ENCODE measurements around the gene SLC25A18.
"Not testable (repeated sequence)": the region's sequence is repeated elsewhere in the genome, so short reads cannot be mapped to it uniquely, and the experiment has no call there.

Gene SLC25A18

DNA sequence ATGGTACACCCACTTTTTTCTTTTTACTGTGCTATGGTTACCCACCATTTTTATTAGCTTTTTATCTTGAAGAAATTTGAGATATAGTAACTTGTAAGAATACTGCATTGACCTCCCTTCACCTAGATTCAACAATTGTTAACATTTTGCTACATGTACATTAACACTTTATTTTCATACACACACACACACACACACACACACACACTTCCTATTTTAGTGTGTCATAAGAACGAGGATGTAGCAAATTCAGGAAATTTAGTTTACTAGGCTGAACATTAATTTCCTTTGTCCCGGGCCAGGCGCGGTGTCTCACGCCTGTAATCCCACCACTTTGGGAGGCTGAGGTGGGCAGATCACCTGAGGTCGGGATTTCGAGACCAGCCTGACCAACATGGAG is 66.3 kb downstream of the SLC25A18 start:
- Histone ChIP-seq H3K9ac (ENCODE audit: insufficient read length) (peak overlapping the region; percentile 93), H3K27ac (no peak overlapping the region; the same call in 1 of the 2 replicates), H3K9me3 (ENCODE audit: low read depth, low read length) (no peaks in the 10 kb centered on the region), H3K4me3 (peak overlapping the region; percentile 99), H3K36me3 (ENCODE audit: insufficient read depth, low read length) (peaks cover 4% of the 10 kb centered on the region)
- DNase-seq (ENCODE audit: low read depth, low spot score): no peak
- TF ChIP-seq POLR2AphosphoS5 (IDR thresholded peaks at IDR 0.05; ENCODE audit: borderline replicate concordance, low read depth, low read length) (no peak), EZH2 (IDR thresholded peaks at IDR 0.05) (no peak), FOXP2 (optimal IDR thresholded peaks at IDR 0.05; ENCODE audit: control extremely low read depth, extremely low read length, insufficient read depth) (no peak)

DNA sequence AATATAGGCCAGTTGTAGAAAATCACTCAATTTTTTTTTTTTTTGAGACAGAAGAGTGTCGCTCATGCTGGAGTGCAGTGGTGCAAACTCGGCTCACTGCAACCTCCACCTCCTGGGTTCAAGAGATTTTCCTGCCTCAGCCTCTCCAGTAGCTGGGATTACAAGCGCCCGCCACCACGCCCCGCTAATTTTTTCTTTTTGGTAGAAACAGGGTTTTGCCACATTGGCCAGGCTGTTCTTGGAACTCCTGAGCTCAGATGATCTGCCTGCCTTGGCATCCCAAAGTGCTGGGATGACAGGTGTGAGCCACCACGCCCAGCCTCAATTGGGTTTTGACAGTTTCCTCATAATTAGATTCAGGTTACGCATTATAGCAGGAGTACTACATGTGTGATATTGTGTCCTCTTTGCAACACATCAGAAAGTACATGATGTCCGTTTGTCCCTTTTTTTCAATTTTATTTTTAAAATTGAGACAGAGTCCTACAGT is 67.8 kb downstream of the SLC25A18 start:
- no peak overlapping the region for H3K4me3 ChIP-seq
- no peaks in the 10 kb centered on the region for H3K9me3 ChIP-seq (ENCODE audit: low read depth, low read length)
- TF ChIP-seq EZH2 (IDR thresholded peaks at IDR 0.05): no peak
- TF ChIP-seq POLR2AphosphoS5 (IDR thresholded peaks at IDR 0.05; ENCODE audit: borderline replicate concordance, low read depth, low read length): no peak
- no peak for TF ChIP-seq FOXP2 (optimal IDR thresholded peaks at IDR 0.05; ENCODE audit: control extremely low read depth, extremely low read length, insufficient read depth)
- no peak for DNase-seq (ENCODE audit: low read depth, low spot score)
- H3K36me3 ChIP-seq (ENCODE audit: insufficient read depth, low read length): no peaks in the 10 kb centered on the region
- H3K9ac ChIP-seq (ENCODE audit: insufficient read length): no peak overlapping the region
- H3K27ac ChIP-seq: no peak overlapping the region

DNA sequence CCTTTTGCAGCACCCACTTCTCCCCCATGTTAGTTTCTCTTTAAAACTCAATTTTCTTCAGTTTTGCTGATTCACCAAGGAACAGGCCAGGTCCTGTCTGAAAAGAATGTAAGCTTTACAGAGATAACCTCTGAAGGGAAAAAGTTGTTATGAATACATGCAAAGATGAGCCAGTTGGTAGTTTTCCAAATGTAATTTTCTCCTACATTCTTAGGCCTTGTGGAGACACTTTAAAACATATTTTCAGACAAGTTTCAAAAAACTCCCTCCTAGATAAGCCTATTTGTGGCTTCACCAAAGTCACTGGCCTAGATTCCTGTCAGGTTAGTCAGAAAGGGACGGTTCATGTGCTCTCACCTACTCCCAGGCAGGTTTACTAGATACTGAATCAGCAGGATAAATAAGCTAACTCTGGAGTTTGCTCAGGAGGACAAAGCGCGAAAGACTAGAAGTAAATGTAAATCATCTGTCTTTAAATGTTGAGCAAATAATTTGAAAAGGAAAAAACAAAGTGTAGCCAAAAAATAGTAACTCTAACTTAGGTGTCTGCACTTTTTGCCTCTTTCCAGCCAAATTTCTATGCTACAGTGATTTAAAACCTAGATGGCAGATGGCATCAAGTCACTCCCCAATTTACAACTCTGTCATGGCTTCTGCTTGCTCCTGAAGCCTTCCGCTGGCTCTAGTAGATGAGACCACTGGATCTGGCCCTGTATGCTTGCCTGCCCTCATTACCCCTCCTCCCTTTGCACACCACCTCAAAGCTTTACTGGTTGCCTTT is 70.1 kb downstream of the SLC25A18 start:
- DNase-seq (ENCODE audit: low read depth, low spot score): no peak
- Histone ChIP-seq H3K4me3 (no peak overlapping the region), H3K27ac (peak overlapping the region; percentile 66; the same call in 1 of the 2 replicates)

DNA sequence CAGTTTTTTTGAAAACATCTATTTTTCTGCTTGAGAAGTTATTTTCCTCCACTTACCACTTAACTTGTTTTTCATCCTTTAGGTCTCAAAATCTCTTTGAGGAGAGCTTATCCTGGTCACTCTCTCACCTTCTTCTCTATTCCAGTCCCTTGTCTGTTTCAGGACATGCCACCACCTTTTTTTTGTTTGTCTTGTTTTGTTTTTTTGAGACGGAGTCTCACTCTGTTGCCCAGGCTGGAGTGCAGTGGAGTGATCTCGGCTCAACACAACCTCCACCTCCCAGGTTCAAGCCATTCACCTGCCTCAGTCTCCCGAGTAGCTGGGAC is 70.7 kb downstream of the SLC25A18 start:
- Histone ChIP-seq H3K9me3 (ENCODE audit: low read depth, low read length) (no peaks in the 10 kb centered on the region), H3K9ac (ENCODE audit: insufficient read length) (no peak overlapping the region), H3K4me3 (no peak overlapping the region), H3K27ac (peak overlapping the region; percentile 5; the same call in 1 of the 2 replicates), H3K36me3 (ENCODE audit: insufficient read depth, low read length) (no peaks in the 10 kb centered on the region)
- no peak for TF ChIP-seq FOXP2 (optimal IDR thresholded peaks at IDR 0.05; ENCODE audit: control extremely low read depth, extremely low read length, insufficient read depth)
- TF ChIP-seq EZH2 (IDR thresholded peaks at IDR 0.05): no peak
- no peak for TF ChIP-seq POLR2AphosphoS5 (IDR thresholded peaks at IDR 0.05; ENCODE audit: borderline replicate concordance, low read depth, low read length)
- no peak for DNase-seq (ENCODE audit: low read depth, low spot score)

More for the DNA sequence above, 70.1 kb downstream of the SLC25A18 start:
- Histone ChIP-seq H3K9me3 (ENCODE audit: low read depth, low read length) (no peaks in the 10 kb centered on the region), H3K36me3 (ENCODE audit: insufficient read depth, low read length) (no peaks in the 10 kb centered on the region), H3K9ac (ENCODE audit: insufficient read length) (peak overlapping the region; percentile 48)
- TF ChIP-seq EZH2 (IDR thresholded peaks at IDR 0.05): no peak
- no peak for TF ChIP-seq POLR2AphosphoS5 (IDR thresholded peaks at IDR 0.05; ENCODE audit: borderline replicate concordance, low read depth, low read length)

DNA sequence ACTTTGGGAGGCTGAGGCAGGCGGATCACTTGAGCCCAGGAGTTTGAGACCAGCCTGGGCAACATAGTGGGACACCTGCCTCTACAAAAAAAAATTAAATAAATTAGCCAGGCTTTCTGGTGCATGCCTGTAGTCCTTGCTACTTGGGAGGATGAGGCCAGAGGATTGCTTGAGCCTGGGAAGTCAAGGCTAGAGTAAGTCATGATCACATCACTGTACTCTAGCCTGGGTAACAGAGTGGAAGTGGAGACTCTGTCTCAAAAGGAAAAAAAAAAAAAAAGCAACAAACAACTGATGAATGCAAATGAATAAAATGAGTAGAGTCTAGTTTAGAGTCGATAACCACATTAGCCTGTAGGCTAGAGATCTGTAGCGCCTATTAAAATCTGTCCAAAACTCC is 71.4 kb downstream of the SLC25A18 start:
- DNase-seq (ENCODE audit: low read depth, low spot score): no peak
- Histone ChIP-seq H3K36me3 (ENCODE audit: insufficient read depth, low read length) (no peaks in the 10 kb centered on the region), H3K9ac (ENCODE audit: insufficient read length) (no peak overlapping the region), H3K4me3 (no peak overlapping the region), H3K9me3 (ENCODE audit: low read depth, low read length) (no peaks in the 10 kb centered on the region), H3K27ac (no peak overlapping the region)
- TF ChIP-seq POLR2AphosphoS5 (IDR thresholded peaks at IDR 0.05; ENCODE audit: borderline replicate concordance, low read depth, low read length) (no peak), EZH2 (IDR thresholded peaks at IDR 0.05) (no peak), FOXP2 (optimal IDR thresholded peaks at IDR 0.05; ENCODE audit: control extremely low read depth, extremely low read length, insufficient read depth) (no peak)

DNA sequence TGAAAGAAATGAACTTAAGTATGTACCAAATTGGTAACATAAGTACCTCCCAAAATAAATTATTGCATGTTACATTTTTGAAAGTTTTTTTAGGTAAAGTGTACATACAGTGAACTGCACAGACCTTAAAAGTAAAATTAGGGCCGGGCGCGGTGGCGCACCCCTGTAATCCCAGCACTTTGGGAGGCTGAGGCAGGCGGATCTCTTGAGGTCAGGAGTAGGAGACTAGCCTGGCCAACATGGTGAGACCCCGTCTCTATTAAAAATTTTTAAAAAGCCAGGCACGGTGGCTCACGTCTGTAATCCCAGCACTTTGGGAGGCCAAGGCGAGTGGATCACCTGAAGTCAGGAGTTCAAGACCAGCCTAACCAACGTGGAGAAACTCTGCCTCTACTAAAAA is 73.6 kb downstream of the SLC25A18 start:
- not testable (repeated sequence) for H3K9ac ChIP-seq (ENCODE audit: insufficient read length); H3K36me3 ChIP-seq (ENCODE audit: insufficient read depth, low read length); DNase-seq (ENCODE audit: low read depth, low spot score); H3K9me3 ChIP-seq (ENCODE audit: low read depth, low read length); H3K27ac ChIP-seq; H3K4me3 ChIP-seq

DNA sequence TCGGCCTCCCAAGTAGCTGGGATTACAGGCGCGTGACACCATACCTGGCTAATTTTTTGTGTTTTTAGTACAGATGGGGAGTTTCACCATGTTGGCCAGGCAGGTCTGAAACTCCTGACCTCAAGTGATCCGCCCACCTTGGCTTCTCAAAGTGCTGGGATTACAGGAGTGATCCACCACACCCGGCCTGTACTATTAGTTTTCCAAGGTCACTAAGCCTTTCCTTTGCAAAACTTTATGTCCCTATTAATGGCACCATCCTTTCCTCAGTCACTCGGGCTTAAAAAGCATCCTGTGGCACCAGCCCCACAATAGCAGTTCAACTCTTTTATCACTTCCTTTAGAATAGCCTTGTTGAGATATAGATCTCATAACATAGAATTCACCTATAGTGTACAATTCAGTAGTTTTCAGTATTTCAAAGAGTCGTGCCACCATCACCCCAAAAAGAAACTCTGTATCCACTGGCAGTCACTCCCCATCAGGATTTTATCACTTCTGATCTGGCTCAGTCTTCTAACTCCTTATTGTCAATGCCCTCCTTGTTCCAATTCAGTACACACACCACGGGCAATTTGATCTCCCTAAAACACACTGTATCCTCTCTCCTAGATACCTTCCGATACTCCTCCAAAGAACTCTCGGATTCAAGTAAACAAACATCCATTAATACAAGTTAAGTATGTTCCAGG is 74.3 kb downstream of the SLC25A18 start:
- no peaks in the 10 kb centered on the region for H3K9me3 ChIP-seq (ENCODE audit: low read depth, low read length)

DNA sequence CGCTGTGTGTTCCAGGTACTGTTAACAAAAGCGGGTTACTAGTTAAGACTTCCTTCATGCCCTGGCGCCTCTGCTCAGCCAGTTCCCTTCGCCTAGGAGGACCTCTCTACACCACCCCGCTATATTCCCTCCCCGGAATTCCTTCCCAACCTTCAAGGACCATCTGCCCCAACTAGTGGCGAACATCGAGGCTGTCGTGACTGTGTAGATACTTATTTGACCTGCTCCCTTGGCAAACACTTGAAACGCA is 74.8 kb downstream of the SLC25A18 start:
- H3K9ac ChIP-seq (ENCODE audit: insufficient read length): peak overlapping the region; percentile 92
- H3K36me3 ChIP-seq (ENCODE audit: insufficient read depth, low read length): peaks cover 5% of the 10 kb centered on the region; the same call in 1 of the 2 replicates
- H3K9me3 ChIP-seq (ENCODE audit: low read depth, low read length): no peaks in the 10 kb centered on the region
- H3K27ac ChIP-seq: peak overlapping the region; percentile 90
- no peak for DNase-seq (ENCODE audit: low read depth, low spot score)
- TF ChIP-seq EZH2 (IDR thresholded peaks at IDR 0.05) (no peak), POLR2AphosphoS5 (IDR thresholded peaks at IDR 0.05; ENCODE audit: borderline replicate concordance, low read depth, low read length) (no peak), FOXP2 (optimal IDR thresholded peaks at IDR 0.05; ENCODE audit: control extremely low read depth, extremely low read length, insufficient read depth) (no peak)
- H3K4me3 ChIP-seq: peak overlapping the region; percentile 91

More for the DNA sequence above, 74.3 kb downstream of the SLC25A18 start:
- Histone ChIP-seq H3K27ac (peak overlapping the region; percentile 90), H3K4me3 (peak overlapping the region; percentile 91), H3K9ac (ENCODE audit: insufficient read length) (peak overlapping the region; percentile 92), H3K36me3 (ENCODE audit: insufficient read depth, low read length) (peaks cover 5% of the 10 kb centered on the region; the same call in 1 of the 2 replicates)
- TF ChIP-seq EZH2 (IDR thresholded peaks at IDR 0.05) (no peak), POLR2AphosphoS5 (IDR thresholded peaks at IDR 0.05; ENCODE audit: borderline replicate concordance, low read depth, low read length) (no peak), FOXP2 (optimal IDR thresholded peaks at IDR 0.05; ENCODE audit: control extremely low read depth, extremely low read length, insufficient read depth) (no peak)
- DNase-seq (ENCODE audit: low read depth, low spot score): no peak
